NCI-H2227 (cell line): Measurements from ENCODE around the gene LIG1.
"Not testable (repeated sequence)": the region's sequence is repeated elsewhere in the genome, so short reads cannot be mapped to it uniquely, and the experiment has no call there.

ENCODE experiments used
- DNase-seq: peaks from one replicate; lab custom pipeline; 2025; ENCODE audit not compliant: unreplicated experiment; lab: John Stamatoyannopoulos, UW

Gene LIG1

DNA sequence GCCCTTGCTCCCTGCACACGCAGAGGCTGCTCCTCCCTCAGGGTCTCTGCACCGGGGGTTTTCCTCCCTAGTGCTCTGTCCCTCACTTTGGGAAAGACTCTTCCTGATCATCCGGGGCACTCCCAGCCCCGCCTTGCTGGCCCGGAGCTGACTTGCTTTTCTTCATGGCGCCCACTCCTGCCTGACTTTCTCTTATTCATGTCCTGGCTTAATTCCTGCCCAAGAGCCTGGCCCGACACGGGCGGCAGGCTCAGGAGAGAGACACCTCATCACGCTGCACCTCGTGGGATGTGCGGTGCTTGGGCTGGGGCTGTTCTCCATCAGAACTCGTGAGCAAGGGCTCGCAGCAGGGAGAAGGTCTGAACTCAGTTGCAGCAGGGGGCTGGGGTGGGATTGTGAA lies 47.7 kb downstream of the LIG1 start:
- DNase-seq: no peak

DNA sequence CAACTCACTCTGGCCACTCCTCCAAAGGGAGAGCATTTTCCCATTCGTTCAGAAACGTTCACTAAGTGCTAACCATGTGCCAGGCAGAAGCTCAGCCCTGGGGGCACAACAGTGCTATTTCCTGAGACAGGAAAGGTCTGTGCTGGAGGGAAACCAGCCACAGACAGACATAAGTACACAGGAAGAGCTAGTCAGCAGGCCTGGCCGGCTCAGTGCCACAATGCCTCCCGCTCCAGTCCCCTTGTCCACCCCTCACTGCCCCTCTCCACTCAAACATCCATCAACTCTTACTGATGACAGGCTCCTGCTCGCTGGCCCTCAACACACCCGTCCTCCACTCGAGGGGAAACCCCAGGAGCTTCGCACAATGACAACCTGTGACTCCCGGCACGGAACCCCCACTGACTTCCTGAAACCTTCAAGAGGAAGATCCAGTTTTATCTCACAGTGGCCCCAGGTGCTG lies 48.2 kb downstream of the LIG1 start:
- DNase-seq: no peak

DNA sequence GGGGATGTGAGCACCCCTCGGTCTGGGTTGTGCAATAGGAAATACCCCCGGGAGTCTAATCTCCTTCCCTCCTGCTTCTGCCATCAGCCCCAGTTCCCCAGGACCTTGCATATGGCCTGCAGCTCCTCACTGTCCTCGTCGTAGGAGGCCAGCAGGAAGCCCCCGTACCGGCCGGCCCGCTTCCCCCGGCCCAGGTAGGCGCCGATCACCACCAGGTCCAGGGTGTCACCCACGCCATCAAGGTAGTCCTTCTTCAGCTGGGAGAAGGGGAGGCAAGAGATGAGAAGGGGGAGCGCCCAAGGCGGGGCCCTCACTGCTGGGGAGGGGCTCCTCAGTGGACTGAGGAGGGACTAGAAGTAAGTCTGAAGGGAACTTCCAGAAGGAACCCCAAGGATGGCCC lies 49.1 kb downstream of the LIG1 start:
- DNase-seq: no peak

DNA sequence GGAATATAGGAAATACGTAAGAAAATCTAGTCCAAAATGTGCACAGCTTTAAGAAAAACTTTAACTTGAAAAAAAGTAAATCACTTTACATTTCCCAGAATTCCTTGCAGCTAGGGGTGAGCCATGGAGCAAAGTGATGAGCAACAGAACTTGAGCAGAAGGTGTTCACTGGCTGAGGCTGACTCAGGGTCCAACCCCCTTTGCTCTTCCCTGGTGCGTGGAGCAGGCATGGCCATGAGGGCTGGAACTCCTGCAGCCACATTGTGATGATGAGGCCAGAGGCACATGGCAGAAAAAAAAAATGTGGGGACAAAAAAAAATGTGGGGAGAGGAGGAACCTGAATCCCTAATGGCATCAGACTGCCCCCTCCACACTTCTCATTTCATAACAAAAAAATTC lies 49.6 kb downstream of the LIG1 start:
- DNase-seq: no peak

DNA sequence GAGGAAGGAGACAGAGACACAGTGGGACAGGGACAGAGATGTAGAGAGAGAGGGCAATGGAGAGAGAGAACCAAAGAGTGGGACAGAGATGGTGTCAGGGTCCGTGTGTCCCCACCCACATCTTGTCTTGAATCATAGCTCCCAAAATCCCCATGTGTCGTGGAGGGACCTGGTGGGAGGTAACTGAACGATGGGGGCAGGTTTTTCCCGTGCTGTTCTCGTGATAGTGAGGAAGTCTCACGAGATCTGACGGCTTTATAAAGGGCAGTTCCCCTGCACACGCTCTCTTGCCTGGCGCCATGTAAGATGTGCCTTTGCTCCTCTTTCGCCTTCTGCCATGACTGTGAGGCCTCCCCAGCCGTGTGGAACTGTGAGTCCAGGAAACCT lies 52.0 kb downstream of the LIG1 start:
- no peak for DNase-seq

DNA sequence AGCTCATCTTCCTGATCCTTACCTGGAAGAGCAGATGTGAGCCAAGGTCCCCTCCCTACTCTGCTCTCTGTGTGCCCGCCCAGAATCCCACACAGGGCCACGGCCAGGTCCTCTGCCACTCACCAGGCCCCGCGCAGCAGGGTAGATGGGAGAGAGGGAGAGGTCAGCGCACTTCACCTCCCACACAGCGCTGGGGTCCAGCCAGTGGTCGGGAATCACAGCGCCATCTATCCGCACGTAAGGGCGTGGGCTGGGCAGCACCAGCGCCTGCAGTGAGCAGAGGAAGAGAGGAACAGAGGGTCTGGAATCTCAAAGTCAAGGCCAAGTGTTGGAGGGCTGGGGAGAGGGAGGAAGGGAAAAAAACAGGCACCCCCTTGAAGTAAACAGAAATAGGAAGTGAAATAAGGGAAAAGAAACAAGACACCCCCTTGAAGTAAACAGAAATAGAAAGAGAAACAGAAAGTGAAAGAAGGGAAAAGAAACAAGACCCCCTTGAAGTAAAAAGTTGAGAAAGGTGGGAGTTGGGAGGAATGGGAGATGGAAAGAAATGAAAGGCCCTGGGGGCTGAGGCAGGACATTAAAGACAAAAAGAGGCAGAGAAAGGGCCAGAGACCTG lies 52.5 kb downstream of the LIG1 start:
- no peak for DNase-seq

DNA sequence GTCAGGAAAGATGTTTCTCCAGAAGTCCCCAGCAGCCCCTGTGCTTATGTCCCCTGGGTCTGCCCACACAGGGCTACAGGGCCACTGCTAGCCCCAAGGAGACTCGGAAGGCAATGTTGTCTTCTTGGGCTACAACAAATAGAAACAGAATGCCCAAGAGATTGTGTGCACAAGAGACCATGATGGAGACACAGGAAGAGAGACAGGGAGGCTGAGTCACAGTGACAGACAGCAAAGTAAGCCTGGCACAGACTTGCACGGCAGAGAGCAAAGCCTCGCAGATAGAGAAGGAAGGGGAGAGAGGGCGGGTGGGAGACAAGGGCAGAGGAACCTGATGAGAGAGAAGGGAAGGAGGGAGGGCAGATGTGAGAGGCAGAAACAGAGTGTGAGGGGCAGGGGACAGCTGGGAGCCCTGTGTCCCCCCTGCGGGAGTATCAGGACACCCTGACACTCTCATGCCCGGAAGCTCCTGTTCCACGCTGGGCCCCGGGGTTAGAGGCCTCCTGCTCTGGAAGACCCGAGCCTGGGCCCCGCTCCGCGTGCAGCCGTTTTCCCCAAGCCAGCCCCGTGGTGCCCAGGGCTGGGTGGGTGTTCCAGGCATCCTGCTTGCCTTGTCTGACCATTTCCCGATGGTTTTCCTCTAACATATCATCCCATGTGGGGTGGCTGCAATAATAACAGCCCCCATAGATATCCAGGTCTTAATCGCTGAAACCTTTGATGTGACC lies 56.8 kb downstream of the LIG1 start:
- DNase-seq: no peak

DNA sequence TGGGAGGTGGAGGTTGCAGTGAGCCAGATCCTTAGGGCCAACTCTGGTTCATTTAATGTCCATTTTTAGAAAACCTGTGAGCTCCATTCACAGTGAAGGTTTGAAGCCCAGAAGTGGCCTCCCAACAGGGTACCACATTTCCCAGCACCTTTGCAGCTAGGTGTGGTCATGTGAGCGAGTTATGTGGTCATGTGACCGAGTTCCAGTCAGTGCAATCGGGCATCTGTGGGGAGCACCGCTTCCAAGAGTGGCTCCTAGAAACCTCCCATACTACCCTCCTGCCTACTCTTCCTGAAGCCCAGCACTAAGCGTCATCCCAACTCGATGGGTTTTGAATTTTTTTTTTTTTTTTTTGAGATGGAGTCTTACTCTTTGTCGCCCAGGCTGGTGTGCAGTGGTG lies 58.9 kb downstream of the LIG1 start:
- peak; percentile 80 for DNase-seq

DNA sequence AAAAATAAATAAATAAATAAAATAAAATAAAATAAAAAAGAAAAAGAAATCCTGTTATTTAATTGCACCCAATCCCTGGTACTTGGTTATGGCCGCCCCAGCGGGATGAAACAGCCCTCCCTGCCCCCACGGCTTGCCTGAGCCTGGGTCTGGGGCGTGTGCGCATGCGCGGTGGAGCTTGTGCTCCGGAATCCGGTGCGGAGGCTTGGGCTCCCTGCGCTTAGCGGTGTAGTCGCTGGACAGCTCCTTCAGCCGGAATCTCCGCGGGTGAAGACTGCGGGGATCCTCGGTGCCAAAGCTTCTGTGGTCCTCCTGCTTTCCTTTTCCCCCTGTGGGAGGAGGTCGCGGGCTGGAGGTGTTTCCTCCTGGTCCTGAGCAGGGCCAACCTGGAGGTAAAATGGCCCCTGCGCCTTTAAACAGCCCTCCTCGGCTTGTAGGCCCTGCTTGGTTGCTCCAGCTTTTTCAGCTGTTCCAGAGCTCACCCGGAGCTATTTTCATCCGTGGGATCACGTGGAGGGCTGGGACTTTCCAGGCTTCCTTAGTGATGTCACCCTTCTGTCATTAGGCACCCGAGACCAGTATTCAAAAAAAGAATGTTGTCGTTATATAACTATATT lies 59.7 kb downstream of the LIG1 start, which contains the start of gene PLA2G4C:
Gene PLA2G4C, minus strand, starts transcription at position 468 of the 617 bp plus-strand sequence. CDS start 4,288 bp downstream, outside the sequence.
- DNase-seq: peak; percentile 90

DNA sequence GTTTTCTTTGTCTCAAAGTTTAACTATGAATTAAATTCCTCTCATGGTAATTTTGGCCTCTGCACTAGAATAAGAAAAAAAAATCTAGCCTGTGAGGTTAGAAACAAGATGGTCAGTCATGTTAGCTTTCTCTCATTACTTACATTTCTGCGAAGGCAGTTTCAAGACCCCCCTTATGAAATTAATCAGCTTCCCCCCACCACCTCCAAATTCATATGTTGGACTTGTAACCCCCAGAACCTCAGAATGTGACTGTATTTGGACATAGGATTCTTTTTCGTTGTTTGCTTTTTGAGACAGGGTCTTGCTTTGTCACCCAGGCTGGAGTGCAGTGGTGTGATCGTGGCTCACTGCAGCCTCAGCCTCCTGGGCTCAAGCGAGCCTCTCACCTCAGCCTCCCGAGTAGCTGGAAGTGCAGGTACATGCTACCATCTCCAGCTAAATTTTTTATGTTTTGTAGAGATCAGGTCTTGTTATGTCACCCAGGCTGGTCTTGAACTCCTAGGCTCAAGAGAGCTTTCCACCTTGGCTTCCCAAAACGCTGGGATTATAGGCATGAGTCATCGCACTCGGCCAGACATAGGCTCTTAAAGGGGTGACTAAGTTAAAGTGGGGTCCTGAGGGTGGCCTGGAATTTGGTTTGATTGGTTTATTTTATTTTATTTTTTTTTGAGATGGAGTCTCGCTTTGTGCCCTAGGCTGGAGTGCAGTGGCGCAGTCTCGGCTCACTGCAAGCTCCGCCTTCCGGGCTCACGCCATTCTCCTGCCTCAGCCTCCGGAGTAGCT lies 61.0 kb downstream of the LIG1 start:
- no peak for DNase-seq

DNA sequence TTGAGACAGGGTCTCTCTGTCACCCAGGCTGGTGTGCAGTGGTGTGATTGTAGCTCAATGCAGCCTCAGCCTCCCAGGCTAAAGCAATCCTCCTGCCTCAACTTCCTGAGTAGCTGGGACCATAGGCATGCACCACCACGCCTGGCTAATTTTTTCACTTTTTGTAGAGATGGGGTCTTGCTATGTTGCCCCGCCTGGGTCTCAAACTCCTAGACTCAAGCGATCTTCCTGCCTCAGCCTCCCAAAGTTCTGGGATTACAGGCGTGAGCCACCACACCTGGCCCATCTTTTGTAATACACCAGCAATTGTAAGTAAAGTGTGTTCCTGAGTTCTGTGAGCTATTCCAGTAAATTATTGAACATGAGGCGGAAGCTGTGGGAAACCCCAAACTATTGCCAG lies 66.2 kb downstream of the LIG1 start:
- no peak for DNase-seq

DNA sequence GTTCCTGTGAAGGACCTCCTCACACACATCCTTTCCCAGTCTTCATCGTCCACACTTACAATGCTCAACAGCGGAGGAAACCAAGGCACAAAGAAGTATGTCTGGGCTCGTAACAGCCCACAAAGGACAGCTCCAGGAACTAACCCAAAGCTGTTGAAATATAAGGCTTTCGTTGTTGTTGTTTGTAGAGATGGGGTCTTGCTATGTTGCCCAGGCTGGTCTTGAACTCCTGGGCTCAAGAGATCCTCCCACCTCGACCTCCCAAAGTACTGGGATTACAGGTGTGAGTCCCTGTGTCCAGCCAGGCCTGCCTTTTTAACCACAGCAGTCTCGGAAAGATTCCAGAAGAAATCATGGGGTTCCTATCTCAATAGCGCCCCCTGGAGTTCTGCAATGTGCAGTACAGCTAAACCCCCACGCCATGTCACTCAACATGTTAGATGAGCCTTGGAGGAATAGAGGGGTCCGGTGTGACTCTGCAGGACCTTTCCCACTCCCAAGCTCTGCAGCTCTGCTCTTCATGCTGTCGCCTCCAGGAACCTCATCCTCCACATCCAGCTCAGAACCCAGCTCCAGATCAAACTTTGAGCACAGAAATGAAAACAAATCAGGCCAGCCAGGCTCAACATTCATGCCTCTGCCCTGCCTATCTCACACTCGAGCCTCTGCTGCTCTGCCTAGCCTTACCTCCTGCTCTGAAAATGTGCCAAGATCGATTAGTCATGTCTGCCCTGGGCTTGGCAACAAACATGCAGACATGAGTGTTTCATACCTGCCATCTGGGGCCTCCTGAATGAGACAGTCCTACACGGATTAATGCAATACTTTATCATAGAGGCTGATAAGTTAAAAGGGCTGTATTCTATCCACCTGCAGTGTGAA lies 67.0 kb downstream of the LIG1 start:
- DNase-seq: no peak

DNA sequence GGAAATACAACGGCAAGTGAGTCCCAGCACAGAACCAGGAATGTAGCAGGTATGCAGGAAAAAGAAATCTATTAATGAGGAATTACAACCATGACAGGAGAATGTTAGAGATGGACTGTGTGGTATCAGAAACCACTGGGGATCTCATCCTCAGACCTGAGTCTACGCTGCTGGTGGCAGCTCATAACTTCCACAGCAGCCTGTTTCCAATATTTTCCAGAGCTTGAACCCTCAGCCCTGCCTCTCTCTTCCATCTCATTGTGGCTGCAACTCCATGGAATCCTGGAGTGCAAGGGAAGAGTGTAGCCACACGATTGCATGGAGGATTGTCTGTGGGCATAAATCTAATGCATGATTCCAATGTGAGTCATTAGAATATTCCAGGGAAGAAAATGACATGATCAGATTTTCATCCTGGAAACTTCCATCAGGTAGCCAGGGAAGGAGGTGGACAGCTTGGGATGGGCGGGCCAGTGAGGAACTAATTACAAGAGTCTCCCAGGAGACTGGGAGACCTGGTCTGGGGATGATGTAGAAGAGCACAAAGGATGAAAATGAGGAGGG lies 74.5 kb downstream of the LIG1 start:
- no peak for DNase-seq

DNA sequence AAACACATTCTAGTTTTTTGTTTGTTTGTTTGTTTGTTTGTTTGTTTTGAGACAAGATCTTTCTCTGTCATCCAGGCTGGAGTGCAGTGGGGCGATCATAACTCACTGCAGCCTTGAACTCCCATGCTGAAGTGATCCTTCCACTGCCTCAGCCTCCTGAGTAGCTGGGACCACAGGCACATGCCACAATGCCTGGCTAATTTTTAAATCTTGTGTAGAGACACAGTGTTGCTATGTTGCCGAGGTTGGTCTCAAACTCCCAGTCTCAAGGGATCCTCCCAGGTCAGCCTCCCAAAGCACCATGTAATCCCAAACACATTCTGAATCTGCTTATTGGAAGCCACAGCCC lies 75.3 kb downstream of the LIG1 start:
- no peak for DNase-seq

DNA sequence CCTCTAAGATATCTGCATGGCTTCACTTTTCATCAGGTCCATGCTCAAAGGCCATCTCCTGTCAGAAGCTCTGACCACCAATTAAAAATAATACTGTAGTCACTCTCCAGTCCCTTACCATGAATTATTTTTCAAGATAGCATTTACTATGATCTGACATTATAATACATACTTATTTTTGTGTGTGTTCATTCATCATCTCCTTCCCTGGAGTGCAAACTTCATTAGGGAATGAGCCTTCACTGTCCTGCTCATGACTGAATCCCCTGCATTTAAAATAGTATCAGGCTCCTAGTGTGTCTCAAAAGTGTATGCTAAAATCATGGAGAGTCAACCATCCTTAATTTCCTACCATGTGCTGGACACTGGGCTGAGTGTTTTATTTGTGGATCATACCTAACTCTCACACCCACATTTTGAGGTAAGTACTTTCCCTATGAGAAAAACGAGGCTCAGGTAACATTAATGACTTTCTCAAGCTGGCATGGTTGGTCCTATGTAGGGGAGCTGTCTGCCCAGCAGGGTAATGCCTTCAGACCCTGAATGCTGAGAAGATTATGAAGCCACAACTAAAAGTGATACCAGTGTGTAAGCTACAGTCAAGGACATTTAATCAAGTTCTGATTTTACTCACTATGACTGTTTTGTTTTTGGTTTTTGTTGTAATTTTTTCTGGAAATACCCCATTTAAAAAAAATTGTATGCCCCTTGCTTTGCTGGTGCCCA lies 75.9 kb downstream of the LIG1 start:
- no peak for DNase-seq

DNA sequence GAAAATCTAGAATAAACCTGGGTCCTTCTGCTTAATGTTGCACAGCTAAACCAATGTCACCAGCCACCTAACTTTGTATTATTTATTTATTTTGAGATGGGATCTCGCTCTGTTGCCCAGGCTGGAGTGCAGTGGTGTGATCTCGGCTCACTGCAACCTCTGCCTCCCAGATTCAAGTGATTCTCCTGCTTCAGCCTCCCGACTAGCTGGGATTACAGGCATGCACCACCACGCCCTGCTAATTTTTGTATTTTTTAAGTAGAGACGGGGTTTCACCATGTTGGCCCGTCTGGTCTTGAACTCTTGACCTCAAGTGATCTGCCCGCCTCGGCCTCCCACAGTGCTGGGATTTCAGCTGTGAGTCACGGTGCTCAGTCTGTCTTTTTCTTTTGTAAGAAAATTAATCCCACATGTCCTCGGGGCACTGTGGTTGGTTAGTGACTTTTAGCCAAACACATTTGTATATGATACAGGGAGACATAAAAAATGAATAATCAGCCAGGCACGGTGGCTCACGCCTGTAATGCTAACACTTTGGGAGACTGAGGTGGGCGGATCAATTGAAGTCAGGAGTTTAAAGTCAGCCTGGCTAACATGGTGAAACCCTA lies 78.9 kb downstream of the LIG1 start:
- not testable (repeated sequence) for DNase-seq

DNA sequence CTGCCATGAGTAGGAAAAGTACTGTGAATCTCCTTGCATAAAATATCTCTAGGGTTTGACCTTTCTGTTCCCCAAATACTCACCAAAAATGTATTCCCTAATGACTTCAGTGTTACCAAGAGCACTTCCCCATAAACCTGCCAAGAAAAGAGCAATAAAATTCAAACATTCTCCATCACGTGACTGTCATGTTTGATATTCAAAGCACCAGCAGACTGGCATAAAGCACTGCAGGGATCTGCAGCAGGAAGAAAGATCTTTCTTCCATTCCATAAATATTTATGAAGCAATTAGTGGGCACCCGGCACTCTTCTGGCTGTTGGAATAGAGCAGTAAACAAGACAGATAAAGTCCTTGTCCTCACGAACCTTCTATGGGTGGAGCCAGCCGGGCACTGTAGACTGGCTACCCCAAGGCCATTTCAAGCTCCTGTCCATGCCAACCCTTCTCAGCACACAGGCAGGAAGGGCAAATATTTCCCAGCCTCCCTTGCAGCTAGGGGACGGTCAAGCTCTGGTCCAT lies 79.8 kb downstream of the LIG1 start:
- DNase-seq: no peak

DNA sequence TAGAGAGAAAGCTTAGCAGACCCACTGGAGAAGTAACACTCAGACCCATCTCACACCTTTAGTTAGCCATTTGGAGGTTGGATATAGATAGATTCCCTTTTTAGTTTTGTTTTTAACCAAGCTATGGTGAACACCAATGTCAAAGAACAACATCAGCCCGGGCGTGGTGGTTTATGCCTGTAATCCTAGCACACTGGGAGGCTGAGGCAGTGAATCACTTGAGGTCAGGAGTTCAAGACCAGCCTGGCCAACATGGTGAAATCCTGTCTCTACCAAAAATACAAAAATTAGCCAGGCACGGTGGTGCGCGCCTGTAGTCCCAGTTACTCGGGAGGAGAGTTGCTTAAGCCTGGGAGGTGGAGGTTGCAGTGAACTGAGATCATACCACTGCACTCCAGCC lies 81.2 kb downstream of the LIG1 start:
- not testable (repeated sequence) for DNase-seq
